Testis (tissue), 2 donors: Measurements from ENCODE around the gene CFAP61.

ENCODE experiments used
- CTCF ChIP-seq, 3 experiments: fragments of 450-650 bp in 2 of 3; fragments of 200-600 bp in 1 of 3; sonication (generic) in 1 of 3; IDR thresholded peaks; one replicate each; pipeline ENCODE4 v1.5.1; 2016 to 2019; ENCODE audit warnings: antibody characterized with exemption in 3 of 3, mild to moderate bottlenecking in 2 of 3, moderate library complexity in 1 of 3
- POLR2A ChIP-seq: fragments of 450-650 bp; IDR thresholded peaks from one replicate; pipeline ENCODE4 v1.6.1; 2017; ENCODE audit warnings: antibody characterized with exemption, mild to moderate bottlenecking, moderate library complexity

- TF ChIP-seq CTCF (IDR thresholded peaks at IDR 0.05) (no peak), POLR2A (no peak)
Measured at GRCh38 chr20:20225325-20226043, 173.2 kb downstream of the CFAP61 start.
